Natural killer cell (primary cell): Measurements from ENCODE around the gene RASAL1. TPM values are rescaled to one million over a fixed set of nuclear protein-coding genes. Genes with fewer than 3 reads are reported as not detected.

Experiments
- ATAC-seq, 3 donors: fragments of 150-1000 bp in 2 of 3; fragments of 200-7000 bp in 1 of 3; cut with Tn5 transposase; 1 replicate in 1 of 3; 2 replicates in 2 of 3; pipeline ENCODE4 v1.10.0; 2021; ENCODE audit warnings: mild to moderate bottlenecking in 2 of 3, moderate library complexity in 2 of 3
- DNase-seq, 2 donors: peaks; one replicate each; pipeline versions ENCODE4 v3.0.0 to v3.0.0-alpha.2; 2013 to 2021; ENCODE audit warnings: mixed read lengths in 1 of 2
- H3K27ac ChIP-seq: one replicate; pipeline ENCODE4 v1.5.1; 2013; ENCODE audit warnings: mild to moderate bottlenecking, low read length
- H3K27me3 ChIP-seq: one replicate; pipeline ENCODE4 v1.6.1; 2013; ENCODE audit warnings: low read length; ENCODE audit not compliant: control insufficient read depth, insufficient read depth
- H3K36me3 ChIP-seq: one replicate; pipeline ENCODE4 v1.6.1; 2013; ENCODE audit warnings: low read length; ENCODE audit not compliant: control insufficient read depth, insufficient read depth
- H3K4me1 ChIP-seq: one replicate; pipeline ENCODE4 v1.6.1; 2013; ENCODE audit warnings: low read length; ENCODE audit not compliant: control insufficient read depth, insufficient read depth
- H3K4me3 ChIP-seq: one replicate; pipeline ENCODE4 v1.5.1; 2013; ENCODE audit warnings: low read length
- H3K9me3 ChIP-seq: one replicate; pipeline ENCODE4 v1.6.1; 2013; ENCODE audit warnings: low read length; ENCODE audit not compliant: control insufficient read depth, insufficient read depth
- H3K27ac Mint-ChIP-seq, 2 donors: one replicate each; pipeline ENCODE4 v1.8.0; 2022; ENCODE audit warnings: mild to moderate bottlenecking in 2 of 2, mixed read lengths in 2 of 2, moderate library complexity in 1 of 2
- H3K27me3 Mint-ChIP-seq, 2 donors: one replicate each; pipeline ENCODE4 v1.8.0; 2022; ENCODE audit warnings: low read depth in 2 of 2, mixed read lengths in 2 of 2
- H3K36me3 Mint-ChIP-seq: one replicate; pipeline ENCODE4 v1.8.0; 2022; ENCODE audit warnings: mixed read lengths
- H3K4me1 Mint-ChIP-seq, 2 donors: one replicate each; pipeline ENCODE4 v1.8.0; 2022; ENCODE audit warnings: mixed read lengths in 2 of 2
- H3K4me3 Mint-ChIP-seq: one replicate; pipeline ENCODE4 v1.8.0; 2022; ENCODE audit warnings: mild to moderate bottlenecking, moderate library complexity, mixed read lengths
- H3K9me3 Mint-ChIP-seq, 2 donors: one replicate each; pipeline ENCODE4 v1.8.0; 2022; ENCODE audit warnings: mixed read lengths in 2 of 2
- WGBS: methylation state at CpG from one replicate; pipeline ENCODE4 v1.1.7; 2013; ENCODE audit warnings: missing lambda C conversion rate; ENCODE audit not compliant: insufficient coverage; 5-methylcytosine and 5-hydroxymethylcytosine counted together
- intact Hi-C: fragments of 100-400 bp; cut with micrococcal nuclease; formaldehyde crosslinking; loops from one replicate; pipeline ENCODE4 v1.14.2; 2022
- total RNA-seq, 4 donors: library from RNA; stranded (reverse); fragments of 120-200 nt in 1 of 4; gene quantifications; one replicate each; pipeline versions ENCODE4 v1.2.3 to v1.2.4, GENCODE V29; 2013 to 2022
- TF ChIP-seq, protein P1 (sequence below): fragments of 200-600 bp; IDR thresholded peaks from one replicate; pipeline ENCODE4 v1.8.0; 2022; ENCODE audit warnings: antibody characterized with exemption

The RASAL1 gene
- total RNA-seq, 3 donors from 2014 or later (not counting 1 experiment from before 2014, with no cell fraction given), result not detected

DNA sequence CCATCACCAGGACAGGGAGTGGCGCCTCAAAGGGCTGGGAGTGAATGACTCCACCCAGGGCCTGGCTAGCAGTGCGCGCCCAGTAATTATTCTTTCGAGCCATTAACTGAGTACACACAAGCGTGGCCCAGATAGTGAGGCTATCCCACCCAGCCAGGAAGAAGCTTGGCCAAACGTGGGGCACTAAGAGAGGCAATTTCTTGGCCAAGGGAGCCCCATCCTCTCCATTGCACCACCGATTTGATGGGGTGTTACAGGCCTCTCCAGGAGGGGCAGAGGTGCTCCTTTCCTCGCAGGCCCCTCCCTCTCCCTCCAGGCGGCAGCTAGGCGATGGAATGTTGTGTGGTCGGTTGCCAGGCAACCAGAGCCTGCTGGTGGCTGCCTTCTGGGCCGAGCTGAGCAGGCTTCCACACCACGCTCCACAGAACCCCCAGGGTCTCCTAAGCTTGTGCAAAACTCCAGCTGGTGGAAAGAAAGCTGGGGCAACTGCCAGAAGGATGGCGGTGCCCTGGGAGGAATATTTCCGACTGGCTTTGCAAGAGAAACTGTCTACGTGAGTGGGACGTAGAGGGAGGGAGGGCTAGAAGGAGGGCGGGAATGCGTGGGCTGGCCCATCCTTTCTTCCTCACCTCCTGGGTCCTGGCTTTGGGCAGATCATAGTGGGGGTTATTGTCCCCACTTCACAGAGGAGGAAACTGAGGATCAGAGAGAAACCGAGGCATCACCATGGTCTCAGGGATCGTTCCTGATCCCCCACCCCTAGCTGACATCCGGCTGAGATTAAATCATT is 14.0 kb upstream of the RASAL1 start, which contains the start of gene CFAP73:
CFAP73 (plus strand) TSS at position 364 of the 790 bp plus-strand sequence; CDS start at position 498, 134 bp downstream.
- H3K27me3 ChIP-seq, result peaks cover 7% of the 10 kb centered on the region
- peaks cover 20% of the 10 kb centered on the region for H3K4me1 ChIP-seq
- H3K9me3 ChIP-seq, result no peaks in the 10 kb centered on the region
- 63% methylated on average over 20 of the region's 22 CpGs for WGBS
- ATAC-seq (no peak), DNase-seq (peak in 1 of 2 donors; percentile 53)
- no peak within 1 kb of the TSS for H3K4me3 ChIP-seq
- TF ChIP-seq, protein P1, sequence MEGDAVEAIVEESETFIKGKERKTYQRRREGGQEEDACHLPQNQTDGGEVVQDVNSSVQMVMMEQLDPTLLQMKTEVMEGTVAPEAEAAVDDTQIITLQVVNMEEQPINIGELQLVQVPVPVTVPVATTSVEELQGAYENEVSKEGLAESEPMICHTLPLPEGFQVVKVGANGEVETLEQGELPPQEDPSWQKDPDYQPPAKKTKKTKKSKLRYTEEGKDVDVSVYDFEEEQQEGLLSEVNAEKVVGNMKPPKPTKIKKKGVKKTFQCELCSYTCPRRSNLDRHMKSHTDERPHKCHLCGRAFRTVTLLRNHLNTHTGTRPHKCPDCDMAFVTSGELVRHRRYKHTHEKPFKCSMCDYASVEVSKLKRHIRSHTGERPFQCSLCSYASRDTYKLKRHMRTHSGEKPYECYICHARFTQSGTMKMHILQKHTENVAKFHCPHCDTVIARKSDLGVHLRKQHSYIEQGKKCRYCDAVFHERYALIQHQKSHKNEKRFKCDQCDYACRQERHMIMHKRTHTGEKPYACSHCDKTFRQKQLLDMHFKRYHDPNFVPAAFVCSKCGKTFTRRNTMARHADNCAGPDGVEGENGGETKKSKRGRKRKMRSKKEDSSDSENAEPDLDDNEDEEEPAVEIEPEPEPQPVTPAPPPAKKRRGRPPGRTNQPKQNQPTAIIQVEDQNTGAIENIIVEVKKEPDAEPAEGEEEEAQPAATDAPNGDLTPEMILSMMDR, result no peak
- H3K4me1 Mint-ChIP-seq, result peaks cover 8 to 17% of the 10 kb centered on the region in 2 donors
- no peaks in the 10 kb centered on the region for H3K36me3 Mint-ChIP-seq
- peaks cover 10 to 33% of the 10 kb centered on the region in 2 donors for H3K27me3 Mint-ChIP-seq
- no peaks in the 10 kb centered on the region for H3K36me3 ChIP-seq
- intact Hi-C loops, result no loop called here
- H3K27ac Mint-ChIP-seq, result no peak within 1 kb of the TSS
- no peak within 1 kb of the TSS for H3K27ac ChIP-seq
- H3K4me3 Mint-ChIP-seq, result no peak within 1 kb of the TSS
- H3K9me3 Mint-ChIP-seq, result no peaks in the 10 kb centered on the region

- Mint-ChIP-seq H3K4me1 (peaks cover 2% of the 10 kb centered on the region in 2 donors), H3K36me3 (no peaks in the 10 kb centered on the region), H3K27ac (no peak overlapping the region), H3K27me3 (peaks cover 3 to 15% of the 10 kb centered on the region in 2 donors), H3K4me3 (no peak overlapping the region), H3K9me3 (no peaks in the 10 kb centered on the region)
- ATAC-seq (no peak), DNase-seq (no peak)
- intact Hi-C loops, result no loop called here
- Histone ChIP-seq H3K27ac (no peak overlapping the region), H3K4me1 (peaks cover 5% of the 10 kb centered on the region), H3K4me3 (no peak overlapping the region), H3K9me3 (no peaks in the 10 kb centered on the region), H3K36me3 (no peaks in the 10 kb centered on the region), H3K27me3 (no peaks in the 10 kb centered on the region)
- WGBS, result 97% methylated on average over 2 of the region's 2 CpGs
- TF ChIP-seq, protein P1, result no peak
These were observed 11.4 kb upstream of the RASAL1 start for GRCh38 chr12:113146999-113147398.

- TF ChIP-seq, protein P1, result no peak
- intact Hi-C loops, result no loop called here
- DNase-seq, result no peak
- no peaks in the 10 kb centered on the region for H3K27me3 ChIP-seq
- peaks cover 8% of the 10 kb centered on the region for H3K4me1 ChIP-seq
- H3K36me3 ChIP-seq, result no peaks in the 10 kb centered on the region
- H3K27ac ChIP-seq, result no peak overlapping the region
- H3K4me3 ChIP-seq, result no peak overlapping the region
- no peak overlapping the region for H3K27ac Mint-ChIP-seq
- 92% methylated on average over 12 of the region's 12 CpGs for whole genome bisulfite sequencing
- no peaks in the 10 kb centered on the region for H3K9me3 Mint-ChIP-seq
- peaks cover 0 to 13% of the 10 kb centered on the region in 2 donors for H3K27me3 Mint-ChIP-seq
- no peaks in the 10 kb centered on the region for H3K4me1 Mint-ChIP-seq
- no peak for ATAC-seq
- H3K9me3 ChIP-seq, result no peaks in the 10 kb centered on the region
- H3K36me3 Mint-ChIP-seq, result no peaks in the 10 kb centered on the region
- no peak overlapping the region for H3K4me3 Mint-ChIP-seq
These were observed 10.4 kb upstream of the RASAL1 start for GRCh38 chr12:113145720-113146551.
